ENCODE measurements around the gene SSR1. TPM values are rescaled to one million over a fixed set of nuclear protein-coding genes. Genes with fewer than 3 reads are reported as not detected.

SSR1 gene
- total RNA-seq, 1 experiment from 2014 or later = 102 TPM

DNA sequence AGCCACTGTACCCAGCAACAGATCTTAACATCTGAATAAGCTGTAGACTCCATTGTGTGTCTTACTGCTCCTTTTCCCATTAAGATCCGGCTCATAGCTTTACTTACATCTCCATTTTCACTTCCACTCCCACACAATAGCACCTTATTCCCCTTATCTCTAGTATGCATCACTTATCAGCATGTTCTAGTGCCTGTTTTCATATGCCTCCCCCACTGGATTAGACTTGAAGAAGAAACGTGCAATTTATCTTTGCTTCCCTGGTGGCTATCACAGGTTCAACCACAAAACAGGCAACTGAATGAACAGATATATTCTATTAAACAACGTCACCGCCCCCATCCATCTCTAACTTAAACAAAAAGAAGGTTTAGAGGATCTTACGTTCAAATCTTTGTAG is 12.1 kb downstream of the SSR1 start:
- no peak overlapping the region for H3K27ac ChIP-seq (ENCODE audit: insufficient read length, low read depth, low read length)
- no CpG with 5 or more reads among the region's 5 CpGs for WGBS (ENCODE audit: extremely low coverage, insufficient read length, low lambda C conversion rate)
- H3K27ac Mint-ChIP-seq = no peak overlapping the region
- peaks cover 31 to 90% (median 80%) of the 10 kb centered on the region in 3 experiments; a peak in 6 of 7 replicates for H3K36me3 Mint-ChIP-seq (ENCODE audit: insufficient read depth in 1 of 3, low read depth in 3 of 3)
- H3K4ac ChIP-seq (ENCODE audit: low read depth, low read length) = no peak overlapping the region
- no peak overlapping the region for H3K9ac ChIP-seq (ENCODE audit: extremely low read depth, insufficient read length, low read length)
- no peak overlapping the region for H2BK120ac ChIP-seq (ENCODE audit: low read depth, low read length, poor library complexity, severe bottlenecking)
- H4K8ac ChIP-seq (replicated peaks; ENCODE audit: insufficient read length, low read depth, low read length) = no peak overlapping the region
- no peak overlapping the region for H2AFZ ChIP-seq (ENCODE audit: low read length)
- no peak overlapping the region for H2BK20ac ChIP-seq (ENCODE audit: low read depth, low read length, poor library complexity, severe bottlenecking)
- no peak overlapping the region for H2BK15ac ChIP-seq (ENCODE audit: low read depth, low read length)
- H4K91ac ChIP-seq (ENCODE audit: insufficient read length, low read depth, low read length) = no peak overlapping the region
- H3T11ph ChIP-seq (ENCODE audit: low read length) = no peak overlapping the region
- H3K9me3 Mint-ChIP-seq = no peaks in the 10 kb centered on the region
- H3K27me3 Mint-ChIP-seq (ENCODE audit: low read depth) = no peaks in the 10 kb centered on the region
- DNase-seq = no peak
- H4K20me1 ChIP-seq (ENCODE audit: control insufficient read depth, insufficient read depth, insufficient read length) = no peaks in the 10 kb centered on the region
- no peaks in the 10 kb centered on the region for H3K27me3 ChIP-seq (ENCODE audit: insufficient read depth, low read length)
- no peak overlapping the region for H3K18ac ChIP-seq (ENCODE audit: insufficient read length, low read depth, low read length)
- no peak overlapping the region for H3K23ac ChIP-seq (ENCODE audit: insufficient read length, low read depth, low read length)
- H3K56ac ChIP-seq (ENCODE audit: insufficient read length, low read depth, low read length) = no peak overlapping the region
- no peaks in the 10 kb centered on the region for H3K9me3 ChIP-seq (ENCODE audit: control insufficient read depth, low read depth, low read length)
- H2AK5ac ChIP-seq (ENCODE audit: insufficient read length, low read length) = no peak overlapping the region
- TF ChIP-seq, protein P1, sequence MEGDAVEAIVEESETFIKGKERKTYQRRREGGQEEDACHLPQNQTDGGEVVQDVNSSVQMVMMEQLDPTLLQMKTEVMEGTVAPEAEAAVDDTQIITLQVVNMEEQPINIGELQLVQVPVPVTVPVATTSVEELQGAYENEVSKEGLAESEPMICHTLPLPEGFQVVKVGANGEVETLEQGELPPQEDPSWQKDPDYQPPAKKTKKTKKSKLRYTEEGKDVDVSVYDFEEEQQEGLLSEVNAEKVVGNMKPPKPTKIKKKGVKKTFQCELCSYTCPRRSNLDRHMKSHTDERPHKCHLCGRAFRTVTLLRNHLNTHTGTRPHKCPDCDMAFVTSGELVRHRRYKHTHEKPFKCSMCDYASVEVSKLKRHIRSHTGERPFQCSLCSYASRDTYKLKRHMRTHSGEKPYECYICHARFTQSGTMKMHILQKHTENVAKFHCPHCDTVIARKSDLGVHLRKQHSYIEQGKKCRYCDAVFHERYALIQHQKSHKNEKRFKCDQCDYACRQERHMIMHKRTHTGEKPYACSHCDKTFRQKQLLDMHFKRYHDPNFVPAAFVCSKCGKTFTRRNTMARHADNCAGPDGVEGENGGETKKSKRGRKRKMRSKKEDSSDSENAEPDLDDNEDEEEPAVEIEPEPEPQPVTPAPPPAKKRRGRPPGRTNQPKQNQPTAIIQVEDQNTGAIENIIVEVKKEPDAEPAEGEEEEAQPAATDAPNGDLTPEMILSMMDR (conservative IDR thresholded peaks at IDR 0.05) = no peak
- H3K4me2 ChIP-seq (ENCODE audit: insufficient read depth, insufficient read length, low read length) = no peak overlapping the region
- no peak overlapping the region for H2BK12ac ChIP-seq (ENCODE audit: insufficient read length, low read depth, low read length)
- no peak overlapping the region for H2BK5ac ChIP-seq (ENCODE audit: insufficient read length, low read length)
- H3K14ac ChIP-seq (ENCODE audit: insufficient read depth, low read length) = no peak overlapping the region
- no peak overlapping the region for H4K5ac ChIP-seq (ENCODE audit: insufficient read length, low read depth, low read length)
- no peaks in the 10 kb centered on the region for H3K79me1 ChIP-seq (ENCODE audit: insufficient read depth, low read depth, low read length, poor library complexity, severe bottlenecking)
- no peak overlapping the region for H3K4me3 Mint-ChIP-seq
- H3K4me1 Mint-ChIP-seq = no peaks in the 10 kb centered on the region
- no peaks in the 10 kb centered on the region for H3K4me1 ChIP-seq (ENCODE audit: insufficient read depth, low read length)
- H3K23me2 ChIP-seq (ENCODE audit: insufficient read length, low read depth, low read length, poor library complexity, severe bottlenecking) = no peaks in the 10 kb centered on the region
- no peaks in the 10 kb centered on the region for H3K79me2 ChIP-seq (ENCODE audit: insufficient read depth, low read length)

Measured in H9 (cell line).